Measurements from ENCODE around the gene TUBE1.
A peak's percentile ranks its signal among the peaks of the same experiment; 100 is the strongest.
"Not testable (repeated sequence)": the region's sequence is repeated elsewhere in the genome, so short reads cannot be mapped to it uniquely, and the experiment has no call there.

Gene TUBE1

DNA sequence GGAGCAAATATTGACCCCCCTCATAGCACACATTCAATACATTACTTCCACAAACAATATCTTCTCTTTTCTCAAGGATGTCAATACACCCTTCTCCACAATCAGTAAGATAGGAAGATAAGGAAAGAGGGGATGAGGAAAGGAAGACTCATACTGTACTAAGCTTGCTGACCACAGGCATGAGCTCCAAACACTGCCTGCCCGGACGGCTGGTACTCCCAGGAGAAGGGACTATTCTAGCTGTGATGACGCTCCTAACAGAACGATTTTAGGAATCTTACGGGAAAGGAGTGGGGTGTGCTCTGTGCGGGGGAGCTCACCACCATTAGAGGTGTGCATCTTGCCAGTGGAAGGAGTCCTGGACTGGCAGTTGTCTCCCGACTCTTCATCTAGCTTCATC lies 37.3 kb downstream of the TUBE1 start:
- H3K9ac ChIP-seq (ENCODE audit: low read length in 5 of 5) = no peak overlapping the region
- H3K27me3 ChIP-seq (ENCODE audit: control insufficient read depth in 5 of 5, insufficient read depth in 4 of 5, low read length in 5 of 5) = no peaks in the 10 kb centered on the region
- H3K4me1 ChIP-seq (ENCODE audit: control insufficient read depth in 5 of 5, insufficient read depth in 5 of 5, low read length in 5 of 5) = peaks cover 0 to 8% (median 0%) of the 10 kb centered on the region in 5 donors
- no peak overlapping the region for H3K4me3 ChIP-seq (ENCODE audit: low read depth in 1 of 5, low read length in 5 of 5)
- no peaks in the 10 kb centered on the region for H3K36me3 ChIP-seq (ENCODE audit: control insufficient read depth in 5 of 5, insufficient read depth in 5 of 5, low read length in 5 of 5)
- H3K9me3 ChIP-seq (ENCODE audit: control insufficient read depth in 5 of 5, low read length in 5 of 5) = peaks cover 0 to 4% (median 3%) of the 10 kb centered on the region in 5 donors
- no peak overlapping the region for H3K27ac ChIP-seq (ENCODE audit: low read depth, low read length)

DNA sequence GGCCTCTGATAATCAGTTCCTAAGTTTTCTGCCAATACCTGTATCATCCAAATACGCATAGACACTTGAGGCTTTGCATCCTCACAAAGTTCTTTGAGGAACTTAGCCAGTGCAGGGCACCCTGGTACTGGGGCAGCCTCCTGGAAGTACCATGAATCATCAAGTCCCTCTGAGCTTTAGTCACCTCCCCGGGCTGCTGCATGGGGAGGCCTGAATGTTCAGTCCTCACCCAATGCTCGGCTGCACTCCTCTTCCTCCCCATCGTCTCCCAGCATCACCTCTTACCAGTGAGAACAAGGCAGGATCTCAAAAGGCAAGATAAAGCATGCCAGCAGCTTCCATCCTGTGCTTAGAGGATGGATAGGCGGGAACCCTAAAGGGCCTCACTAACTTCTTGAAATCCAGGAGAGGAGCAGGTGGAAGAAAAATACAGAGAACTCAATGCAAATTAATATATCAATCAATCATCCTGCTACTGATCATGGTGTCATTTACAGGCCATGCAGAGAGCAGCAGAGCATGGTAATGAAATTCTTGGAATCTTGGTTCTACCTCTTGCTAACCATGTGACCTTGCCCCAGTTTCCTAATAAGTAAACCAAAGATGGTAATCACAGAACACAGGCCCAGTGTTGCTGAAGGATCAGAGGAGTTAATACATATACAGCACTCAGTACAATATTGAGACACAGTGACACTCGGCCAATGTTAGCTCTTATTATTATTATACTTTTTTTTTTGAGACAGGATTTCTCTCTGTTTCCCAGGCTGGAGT lies 38.1 kb downstream of the TUBE1 start:
- Histone ChIP-seq H3K9ac (ENCODE audit: low read length in 5 of 5) (no peak overlapping the region), H3K4me3 (ENCODE audit: low read depth in 1 of 5, low read length in 5 of 5) (no peak overlapping the region), H3K36me3 (ENCODE audit: control insufficient read depth in 5 of 5, insufficient read depth in 5 of 5, low read length in 5 of 5) (no peaks in the 10 kb centered on the region), H3K4me1 (ENCODE audit: control insufficient read depth in 5 of 5, insufficient read depth in 5 of 5, low read length in 5 of 5) (peaks cover 0 to 8% (median 0%) of the 10 kb centered on the region in 5 donors), H3K27ac (ENCODE audit: low read depth, low read length) (no peak overlapping the region), H3K9me3 (ENCODE audit: control insufficient read depth in 5 of 5, low read length in 5 of 5) (peaks cover 0 to 4% (median 3%) of the 10 kb centered on the region in 5 donors), H3K27me3 (ENCODE audit: control insufficient read depth in 5 of 5, insufficient read depth in 4 of 5, low read length in 5 of 5) (no peaks in the 10 kb centered on the region)

DNA sequence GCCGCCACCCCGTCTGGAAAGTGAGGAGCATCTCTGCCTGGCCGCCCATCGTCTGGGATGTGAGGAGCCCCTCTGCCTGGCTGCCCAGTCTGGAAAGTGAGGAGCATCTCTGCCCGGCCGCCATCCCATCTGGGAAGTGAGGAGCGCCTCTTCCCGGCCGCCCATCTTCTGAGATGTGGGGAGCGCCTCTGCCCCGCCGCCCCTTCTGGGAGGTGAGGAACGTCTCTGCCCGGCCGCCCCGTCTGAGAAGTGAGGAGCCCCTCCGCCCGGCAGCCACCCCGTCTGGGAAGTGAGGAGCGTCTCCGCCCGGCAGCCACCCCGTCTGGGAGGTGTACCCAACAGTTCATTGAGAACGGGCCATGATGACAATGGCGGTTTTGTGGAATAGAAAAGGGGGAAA lies 39.8 kb downstream of the TUBE1 start:
- H3K4me1 ChIP-seq (ENCODE audit: control insufficient read depth in 5 of 5, insufficient read depth in 5 of 5, low read length in 5 of 5) = peaks cover 0 to 17% (median 8%) of the 10 kb centered on the region in 5 donors
- H3K27ac ChIP-seq (ENCODE audit: low read depth, low read length); H3K9ac ChIP-seq (ENCODE audit: low read length in 5 of 5); H3K9me3 ChIP-seq (ENCODE audit: control insufficient read depth in 5 of 5, low read length in 5 of 5); H3K4me3 ChIP-seq (ENCODE audit: low read depth in 1 of 5, low read length in 5 of 5); H3K27me3 ChIP-seq (ENCODE audit: control insufficient read depth in 5 of 5, insufficient read depth in 4 of 5, low read length in 5 of 5); H3K36me3 ChIP-seq (ENCODE audit: control insufficient read depth in 5 of 5, insufficient read depth in 5 of 5, low read length in 5 of 5): not testable (repeated sequence)

- no peaks in the 10 kb centered on the region for H3K27me3 ChIP-seq (ENCODE audit: control insufficient read depth in 5 of 5, insufficient read depth in 4 of 5, low read length in 5 of 5)
- H3K4me1 ChIP-seq (ENCODE audit: control insufficient read depth in 5 of 5, insufficient read depth in 5 of 5, low read length in 5 of 5) = peaks cover 0 to 34% (median 15%) of the 10 kb centered on the region in 5 donors
- no peaks in the 10 kb centered on the region for H3K9me3 ChIP-seq (ENCODE audit: control insufficient read depth in 5 of 5, low read length in 5 of 5)
- H3K27ac ChIP-seq (ENCODE audit: low read depth, low read length) = no peak overlapping the region
- no peak overlapping the region for H3K9ac ChIP-seq (ENCODE audit: low read length in 5 of 5)
- H3K4me3 ChIP-seq (ENCODE audit: low read depth in 1 of 5, low read length in 5 of 5) = no peak overlapping the region
- no peaks in the 10 kb centered on the region for H3K36me3 ChIP-seq (ENCODE audit: control insufficient read depth in 5 of 5, insufficient read depth in 5 of 5, low read length in 5 of 5)
These were observed 42.4 kb downstream of the TUBE1 start for GRCh38 chr6:112044856-112045255.

- peaks cover 2 to 37% (median 21%) of the 10 kb centered on the region in 5 donors for H3K4me1 ChIP-seq (ENCODE audit: control insufficient read depth in 5 of 5, insufficient read depth in 5 of 5, low read length in 5 of 5)
- no peak overlapping the region for H3K27ac ChIP-seq (ENCODE audit: low read depth, low read length)
These were observed 43.1 kb downstream of the TUBE1 start for GRCh38 chr6:112044196-112044595.

GRCh38 chr6:112043032-112044007 lies 44.0 kb downstream of the TUBE1 start:
- peak overlapping the region; percentile 99 for H3K27ac ChIP-seq (ENCODE audit: low read depth, low read length)
- no peaks in the 10 kb centered on the region for H3K27me3 ChIP-seq (ENCODE audit: control insufficient read depth in 5 of 5, insufficient read depth in 4 of 5, low read length in 5 of 5)
- no peaks in the 10 kb centered on the region for H3K36me3 ChIP-seq (ENCODE audit: control insufficient read depth in 5 of 5, insufficient read depth in 5 of 5, low read length in 5 of 5)
- peak overlapping the region; percentile 74 to 88 (median 78) for H3K4me3 ChIP-seq (ENCODE audit: low read depth in 1 of 5, low read length in 5 of 5)
- no peaks in the 10 kb centered on the region for H3K9me3 ChIP-seq (ENCODE audit: control insufficient read depth in 5 of 5, low read length in 5 of 5)
- H3K9ac ChIP-seq (ENCODE audit: low read length in 5 of 5) = peak overlapping the region; percentile 69 to 95 (median 82)
- peaks cover 9 to 42% (median 30%) of the 10 kb centered on the region in 5 donors for H3K4me1 ChIP-seq (ENCODE audit: control insufficient read depth in 5 of 5, insufficient read depth in 5 of 5, low read length in 5 of 5)

More at GRCh38 chr6:112044196-112044595, 43.1 kb downstream of the TUBE1 start:
- H3K36me3 ChIP-seq (ENCODE audit: control insufficient read depth in 5 of 5, insufficient read depth in 5 of 5, low read length in 5 of 5) = no peaks in the 10 kb centered on the region
- no peak overlapping the region for H3K9ac ChIP-seq (ENCODE audit: low read length in 5 of 5)
- H3K4me3 ChIP-seq (ENCODE audit: low read depth in 1 of 5, low read length in 5 of 5) = no peak overlapping the region
- no peaks in the 10 kb centered on the region for H3K27me3 ChIP-seq (ENCODE audit: control insufficient read depth in 5 of 5, insufficient read depth in 4 of 5, low read length in 5 of 5)
- no peaks in the 10 kb centered on the region for H3K9me3 ChIP-seq (ENCODE audit: control insufficient read depth in 5 of 5, low read length in 5 of 5)

- Histone ChIP-seq H3K4me3 (ENCODE audit: low read depth in 1 of 5, low read length in 5 of 5) (no peak overlapping the region), H3K36me3 (ENCODE audit: control insufficient read depth in 5 of 5, insufficient read depth in 5 of 5, low read length in 5 of 5) (no peaks in the 10 kb centered on the region), H3K27me3 (ENCODE audit: control insufficient read depth in 5 of 5, insufficient read depth in 4 of 5, low read length in 5 of 5) (peaks cover 0 to 4% (median 0%) of the 10 kb centered on the region in 5 donors), H3K4me1 (ENCODE audit: control insufficient read depth in 5 of 5, insufficient read depth in 5 of 5, low read length in 5 of 5) (peaks cover 17 to 59% (median 45%) of the 10 kb centered on the region in 5 donors), H3K9ac (ENCODE audit: low read length in 5 of 5) (no peak overlapping the region), H3K9me3 (ENCODE audit: control insufficient read depth in 5 of 5, low read length in 5 of 5) (no peaks in the 10 kb centered on the region), H3K27ac (ENCODE audit: low read depth, low read length) (peak overlapping the region; percentile 13)
These were observed 45.7 kb downstream of the TUBE1 start for GRCh38 chr6:112041535-112041934.

DNA sequence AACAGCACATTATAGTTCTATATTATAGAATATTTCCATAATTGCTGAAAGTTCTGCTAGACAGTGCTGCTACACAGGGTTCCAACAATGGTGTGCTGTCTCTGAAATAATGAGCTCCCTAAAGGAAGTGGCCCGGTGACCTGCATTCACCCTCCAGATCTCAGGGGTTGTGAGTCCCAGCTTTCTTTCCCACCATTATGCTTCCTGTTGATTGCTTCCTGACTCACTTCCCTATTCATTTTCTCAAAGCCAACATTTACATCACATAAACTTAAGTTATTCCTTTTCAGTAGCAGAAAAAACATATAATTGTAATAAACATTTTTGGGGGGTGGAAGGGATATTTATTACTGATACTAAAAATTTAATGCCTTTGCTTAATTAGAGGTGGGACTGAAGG lies 46.3 kb downstream of the TUBE1 start:
- H3K4me3 ChIP-seq (ENCODE audit: low read depth in 1 of 5, low read length in 5 of 5) = no peak overlapping the region
- peaks cover 17 to 65% (median 49%) of the 10 kb centered on the region in 5 donors for H3K4me1 ChIP-seq (ENCODE audit: control insufficient read depth in 5 of 5, insufficient read depth in 5 of 5, low read length in 5 of 5)
- no peaks in the 10 kb centered on the region for H3K9me3 ChIP-seq (ENCODE audit: control insufficient read depth in 5 of 5, low read length in 5 of 5)
- H3K36me3 ChIP-seq (ENCODE audit: control insufficient read depth in 5 of 5, insufficient read depth in 5 of 5, low read length in 5 of 5) = no peaks in the 10 kb centered on the region
- no peak overlapping the region for H3K9ac ChIP-seq (ENCODE audit: low read length in 5 of 5)
- peaks cover 0 to 4% (median 0%) of the 10 kb centered on the region in 5 donors for H3K27me3 ChIP-seq (ENCODE audit: control insufficient read depth in 5 of 5, insufficient read depth in 4 of 5, low read length in 5 of 5)
- H3K27ac ChIP-seq (ENCODE audit: low read depth, low read length) = peak overlapping the region; percentile 13

- Histone ChIP-seq H3K27ac (ENCODE audit: low read depth, low read length) (peak overlapping the region; percentile 98), H3K4me3 (ENCODE audit: low read depth in 1 of 5, low read length in 5 of 5) (no peak overlapping the region), H3K27me3 (ENCODE audit: control insufficient read depth in 5 of 5, insufficient read depth in 4 of 5, low read length in 5 of 5) (peaks cover 0 to 4% (median 0%) of the 10 kb centered on the region in 5 donors), H3K36me3 (ENCODE audit: control insufficient read depth in 5 of 5, insufficient read depth in 5 of 5, low read length in 5 of 5) (no peaks in the 10 kb centered on the region), H3K9me3 (ENCODE audit: control insufficient read depth in 5 of 5, low read length in 5 of 5) (no peaks in the 10 kb centered on the region), H3K4me1 (ENCODE audit: control insufficient read depth in 5 of 5, insufficient read depth in 5 of 5, low read length in 5 of 5) (peaks cover 17 to 81% (median 56%) of the 10 kb centered on the region in 5 donors), H3K9ac (ENCODE audit: low read length in 5 of 5) (no peak overlapping the region)
These were observed 47.9 kb downstream of the TUBE1 start for GRCh38 chr6:112039431-112039770.
